ENCODE data around the gene SH2D3A. TPM values are rescaled to one million over a fixed set of nuclear protein-coding genes. Genes with fewer than 3 reads are reported as not detected.

The SH2D3A gene
- total and polyA plus RNA-seq, 2 experiments from 2014 or later, result 20.7 to 38.4 TPM

DNA sequence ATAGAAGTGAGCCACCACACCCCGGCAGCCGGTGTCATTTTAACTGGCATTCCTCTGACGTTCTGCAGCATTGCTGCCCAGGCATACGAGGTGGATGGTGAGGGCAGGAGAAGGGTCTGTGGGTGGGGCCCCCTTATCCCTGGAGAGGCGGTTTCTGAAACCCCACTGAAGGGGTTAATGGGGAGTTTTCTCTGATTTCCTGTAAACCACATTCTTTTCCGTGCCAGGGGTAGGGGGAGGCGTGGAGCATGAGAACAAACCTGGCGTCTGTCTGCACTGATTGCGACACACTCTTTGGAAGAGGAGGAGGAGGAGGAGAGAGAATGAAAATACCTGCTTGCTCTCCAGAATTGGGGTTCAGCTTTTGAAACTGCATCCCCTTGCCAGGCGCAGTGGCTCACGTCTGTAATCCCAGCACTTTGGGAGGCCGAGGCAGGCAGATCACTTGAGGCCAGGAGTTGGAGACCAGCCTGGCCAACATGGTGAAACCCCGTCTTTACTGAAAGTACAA, 44.1 kb downstream of the SH2D3A start (continued):
- TF ChIP-seq, protein P1, sequence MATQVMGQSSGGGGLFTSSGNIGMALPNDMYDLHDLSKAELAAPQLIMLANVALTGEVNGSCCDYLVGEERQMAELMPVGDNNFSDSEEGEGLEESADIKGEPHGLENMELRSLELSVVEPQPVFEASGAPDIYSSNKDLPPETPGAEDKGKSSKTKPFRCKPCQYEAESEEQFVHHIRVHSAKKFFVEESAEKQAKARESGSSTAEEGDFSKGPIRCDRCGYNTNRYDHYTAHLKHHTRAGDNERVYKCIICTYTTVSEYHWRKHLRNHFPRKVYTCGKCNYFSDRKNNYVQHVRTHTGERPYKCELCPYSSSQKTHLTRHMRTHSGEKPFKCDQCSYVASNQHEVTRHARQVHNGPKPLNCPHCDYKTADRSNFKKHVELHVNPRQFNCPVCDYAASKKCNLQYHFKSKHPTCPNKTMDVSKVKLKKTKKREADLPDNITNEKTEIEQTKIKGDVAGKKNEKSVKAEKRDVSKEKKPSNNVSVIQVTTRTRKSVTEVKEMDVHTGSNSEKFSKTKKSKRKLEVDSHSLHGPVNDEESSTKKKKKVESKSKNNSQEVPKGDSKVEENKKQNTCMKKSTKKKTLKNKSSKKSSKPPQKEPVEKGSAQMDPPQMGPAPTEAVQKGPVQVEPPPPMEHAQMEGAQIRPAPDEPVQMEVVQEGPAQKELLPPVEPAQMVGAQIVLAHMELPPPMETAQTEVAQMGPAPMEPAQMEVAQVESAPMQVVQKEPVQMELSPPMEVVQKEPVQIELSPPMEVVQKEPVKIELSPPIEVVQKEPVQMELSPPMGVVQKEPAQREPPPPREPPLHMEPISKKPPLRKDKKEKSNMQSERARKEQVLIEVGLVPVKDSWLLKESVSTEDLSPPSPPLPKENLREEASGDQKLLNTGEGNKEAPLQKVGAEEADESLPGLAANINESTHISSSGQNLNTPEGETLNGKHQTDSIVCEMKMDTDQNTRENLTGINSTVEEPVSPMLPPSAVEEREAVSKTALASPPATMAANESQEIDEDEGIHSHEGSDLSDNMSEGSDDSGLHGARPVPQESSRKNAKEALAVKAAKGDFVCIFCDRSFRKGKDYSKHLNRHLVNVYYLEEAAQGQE (IDR thresholded peaks at IDR 0.05; ENCODE audit: unreplicated experiment), result no peak
- TF ChIP-seq, protein P2, sequence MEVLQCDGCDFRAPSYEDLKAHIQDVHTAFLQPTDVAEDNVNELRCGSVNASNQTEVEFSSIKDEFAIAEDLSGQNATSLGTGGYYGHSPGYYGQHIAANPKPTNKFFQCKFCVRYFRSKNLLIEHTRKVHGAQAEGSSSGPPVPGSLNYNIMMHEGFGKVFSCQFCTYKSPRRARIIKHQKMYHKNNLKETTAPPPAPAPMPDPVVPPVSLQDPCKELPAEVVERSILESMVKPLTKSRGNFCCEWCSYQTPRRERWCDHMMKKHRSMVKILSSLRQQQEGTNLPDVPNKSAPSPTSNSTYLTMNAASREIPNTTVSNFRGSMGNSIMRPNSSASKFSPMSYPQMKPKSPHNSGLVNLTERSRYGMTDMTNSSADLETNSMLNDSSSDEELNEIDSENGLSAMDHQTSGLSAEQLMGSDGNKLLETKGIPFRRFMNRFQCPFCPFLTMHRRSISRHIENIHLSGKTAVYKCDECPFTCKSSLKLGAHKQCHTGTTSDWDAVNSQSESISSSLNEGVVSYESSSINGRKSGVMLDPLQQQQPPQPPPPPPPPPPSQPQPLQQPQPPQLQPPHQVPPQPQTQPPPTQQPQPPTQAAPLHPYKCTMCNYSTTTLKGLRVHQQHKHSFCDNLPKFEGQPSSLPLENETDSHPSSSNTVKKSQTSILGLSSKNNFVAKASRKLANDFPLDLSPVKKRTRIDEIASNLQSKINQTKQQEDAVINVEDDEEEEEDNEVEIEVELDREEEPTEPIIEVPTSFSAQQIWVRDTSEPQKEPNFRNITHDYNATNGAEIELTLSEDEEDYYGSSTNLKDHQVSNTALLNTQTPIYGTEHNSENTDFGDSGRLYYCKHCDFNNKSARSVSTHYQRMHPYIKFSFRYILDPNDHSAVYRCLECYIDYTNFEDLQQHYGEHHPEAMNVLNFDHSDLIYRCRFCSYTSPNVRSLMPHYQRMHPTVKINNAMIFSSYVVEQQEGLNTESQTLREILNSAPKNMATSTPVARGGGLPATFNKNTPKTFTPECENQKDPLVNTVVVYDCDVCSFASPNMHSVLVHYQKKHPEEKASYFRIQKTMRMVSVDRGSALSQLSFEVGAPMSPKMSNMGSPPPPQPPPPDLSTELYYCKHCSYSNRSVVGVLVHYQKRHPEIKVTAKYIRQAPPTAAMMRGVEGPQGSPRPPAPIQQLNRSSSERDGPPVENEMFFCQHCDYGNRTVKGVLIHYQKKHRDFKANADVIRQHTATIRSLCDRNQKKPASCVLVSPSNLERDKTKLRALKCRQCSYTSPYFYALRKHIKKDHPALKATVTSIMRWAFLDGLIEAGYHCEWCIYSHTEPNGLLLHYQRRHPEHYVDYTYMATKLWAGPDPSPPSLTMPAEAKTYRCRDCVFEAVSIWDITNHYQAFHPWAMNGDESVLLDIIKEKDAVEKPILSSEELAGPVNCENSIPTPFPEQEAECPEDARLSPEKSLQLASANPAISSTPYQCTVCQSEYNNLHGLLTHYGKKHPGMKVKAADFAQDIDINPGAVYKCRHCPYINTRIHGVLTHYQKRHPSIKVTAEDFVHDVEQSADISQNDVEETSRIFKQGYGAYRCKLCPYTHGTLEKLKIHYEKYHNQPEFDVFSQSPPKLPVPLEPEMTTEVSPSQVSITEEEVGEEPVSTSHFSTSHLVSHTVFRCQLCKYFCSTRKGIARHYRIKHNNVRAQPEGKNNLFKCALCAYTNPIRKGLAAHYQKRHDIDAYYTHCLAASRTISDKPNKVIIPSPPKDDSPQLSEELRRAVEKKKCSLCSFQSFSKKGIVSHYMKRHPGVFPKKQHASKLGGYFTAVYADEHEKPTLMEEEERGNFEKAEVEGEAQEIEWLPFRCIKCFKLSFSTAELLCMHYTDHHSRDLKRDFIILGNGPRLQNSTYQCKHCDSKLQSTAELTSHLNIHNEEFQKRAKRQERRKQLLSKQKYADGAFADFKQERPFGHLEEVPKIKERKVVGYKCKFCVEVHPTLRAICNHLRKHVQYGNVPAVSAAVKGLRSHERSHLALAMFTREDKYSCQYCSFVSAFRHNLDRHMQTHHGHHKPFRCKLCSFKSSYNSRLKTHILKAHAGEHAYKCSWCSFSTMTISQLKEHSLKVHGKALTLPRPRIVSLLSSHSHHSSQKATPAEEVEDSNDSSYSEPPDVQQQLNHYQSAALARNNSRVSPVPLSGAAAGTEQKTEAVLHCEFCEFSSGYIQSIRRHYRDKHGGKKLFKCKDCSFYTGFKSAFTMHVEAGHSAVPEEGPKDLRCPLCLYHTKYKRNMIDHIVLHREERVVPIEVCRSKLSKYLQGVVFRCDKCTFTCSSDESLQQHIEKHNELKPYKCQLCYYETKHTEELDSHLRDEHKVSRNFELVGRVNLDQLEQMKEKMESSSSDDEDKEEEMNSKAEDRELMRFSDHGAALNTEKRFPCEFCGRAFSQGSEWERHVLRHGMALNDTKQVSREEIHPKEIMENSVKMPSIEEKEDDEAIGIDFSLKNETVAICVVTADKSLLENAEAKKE (CRISPR knock-in tag; IDR thresholded peaks at IDR 0.05), result no peak

DNA sequence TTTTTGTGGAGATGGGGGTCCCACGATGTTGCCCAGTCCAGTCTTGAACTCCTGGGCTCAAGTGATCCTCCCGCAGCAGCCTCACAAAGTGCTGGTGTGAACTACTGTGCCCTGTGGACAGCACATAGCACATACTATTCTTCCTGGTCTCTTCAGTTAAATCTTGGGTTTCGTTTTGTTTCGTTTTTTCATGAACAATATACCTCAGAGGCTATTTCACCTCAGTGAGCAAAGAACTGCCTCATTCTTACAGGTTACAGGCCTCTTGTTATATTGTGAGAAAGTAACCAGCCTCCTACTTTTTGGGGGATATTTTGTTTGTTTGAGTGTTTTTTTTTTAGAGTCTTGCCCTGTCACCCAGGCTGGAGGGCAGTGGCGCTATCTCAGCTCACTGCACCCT, 45.5 kb downstream of the SH2D3A start:
- H4K20me1 ChIP-seq (replicated peaks; ENCODE audit: insufficient read depth), result no peaks in the 10 kb centered on the region
- H3K4me1 ChIP-seq (ENCODE audit: insufficient read depth), result peaks cover 12% of the 10 kb centered on the region
- peaks cover 15% of the 10 kb centered on the region for H3K27me3 Mint-ChIP-seq (ENCODE audit: insufficient read depth, low read depth, poor library complexity)
- H3K27ac ChIP-seq (ENCODE audit: low read depth), result no peak overlapping the region
- H3K27me3 ChIP-seq (ENCODE audit: insufficient read depth), result no peaks in the 10 kb centered on the region
- no peak overlapping the region for H3K4me3 ChIP-seq
- H3K27ac Mint-ChIP-seq, result no peak overlapping the region
- peaks cover 8% of the 10 kb centered on the region for H3F3A ChIP-seq (replicated peaks; ENCODE audit: low read depth)
- H3K4me3 Mint-ChIP-seq, result no peak overlapping the region
- DNase-seq (ENCODE audit: low spot score) (no peak), ATAC-seq (no peak)
- no peaks in the 10 kb centered on the region for H3K36me3 ChIP-seq (ENCODE audit: insufficient read depth)
- H3K9me2 ChIP-seq (ENCODE audit: insufficient read depth), result no peaks in the 10 kb centered on the region
- peaks cover 38% of the 10 kb centered on the region for H3K9me3 Mint-ChIP-seq
- H2AFZ ChIP-seq, result no peak overlapping the region
- H3K4me2 ChIP-seq, result no peak overlapping the region
- no peaks in the 10 kb centered on the region for H3K79me2 ChIP-seq (replicated peaks; ENCODE audit: insufficient read depth)
- H3K36me3 Mint-ChIP-seq (ENCODE audit: low read depth), result peaks cover 20% of the 10 kb centered on the region
- H3K4me1 Mint-ChIP-seq, result peaks cover 6% of the 10 kb centered on the region
- TF ChIP-seq JUNB (IDR thresholded peaks at IDR 0.05; ENCODE audit: unreplicated experiment) (no peak), POLR2AphosphoS5 (IDR thresholded peaks at IDR 0.05; ENCODE audit: low read depth) (no peak), ZNF331 (CRISPR knock-in tag; IDR thresholded peaks at IDR 0.05; ENCODE audit: low read depth) (no peak)
- TF ChIP-seq, protein P2 (CRISPR knock-in tag; IDR thresholded peaks at IDR 0.05), result no peak

Measured in GM23338 (cell line).